ENCODE results near the gene OTUD7B. TPM values are rescaled to one million over a fixed set of nuclear protein-coding genes. Genes with fewer than 3 reads are reported as not detected.
"Not testable (repeated sequence)": the region's sequence is repeated elsewhere in the genome, so short reads cannot be mapped to it uniquely, and the experiment has no call there.

OTUD7B gene
- total and polyA plus RNA-seq, 10 of the 15 experiments (the other 5 are each of a cell fraction or from before 2014, with no cell fraction given): 1.7 to 24.9 (median 6.6) TPM

- ChIA-PET SMC1A (ENCODE audit: uncharacterized antibody, unreplicated experiment) (interaction anchor here (1.1 to 3.3 kb wide), 11 partner anchors 8 to 164 kb away, joined by 3 to 51 read pairs (median 4); a partner anchor contains a TSS), CTCF (interaction anchor here (1.1 to 2.7 kb wide), 8 partner anchors 10 to 164 kb away, joined by 3 to 69 read pairs (median 8); a partner anchor contains a TSS), RAD21 (ENCODE audit: unreplicated experiment) (interaction anchor here (0.8 to 2.7 kb wide), 4 partner anchors 27 to 117 kb away, joined by 3 to 43 read pairs (median 6); no protein-coding TSS in a partner anchor), POLR2A (interaction anchor here (1.3 kb wide), 1 partner anchor 13 kb away, joined by 4 read pairs; no protein-coding TSS in a partner anchor)
- H3K4me1 ChIP-seq (ENCODE audit: control insufficient read depth, insufficient read depth, low read length); H3K4me3 ChIP-seq; H3K9ac ChIP-seq (ENCODE audit: control insufficient read depth, insufficient read depth, low read length); FAIRE-seq; H3K27ac ChIP-seq (ENCODE audit: control insufficient read depth, insufficient read depth); H4K20me1 ChIP-seq (ENCODE audit: control insufficient read depth, insufficient read depth); BruUV-seq (replicated peaks); H3K36me3 ChIP-seq (ENCODE audit: control insufficient read depth in 2 of 2, insufficient read depth in 2 of 2, low read length in 1 of 2); ATAC-seq; H3K79me2 ChIP-seq (ENCODE audit: control insufficient read depth, insufficient read depth, low read length); H3K27me3 ChIP-seq (replicated peaks in 1 of 2; ENCODE audit: control insufficient read depth in 2 of 2, insufficient read depth in 2 of 2, low read length in 1 of 2); DNase-seq (ENCODE audit: low read depth, low spot score); in situ Hi-C loops (cut with MboI); H3K9me3 ChIP-seq (replicated peaks; ENCODE audit: control insufficient read depth, insufficient read depth, low read length); intact Hi-C loops (cut with micrococcal nuclease; ENCODE audit: unreplicated experiment): not testable (repeated sequence)
- Histone ChIP-seq H3K4me2 (ENCODE audit: control insufficient read depth, insufficient read depth) (peak overlapping the region; percentile 42; the same call in 1 of the 2 replicates), H2AFZ (ENCODE audit: control insufficient read depth, low read depth, low read length) (peak overlapping the region; percentile 37)
- 14% methylated on average over 3 of the region's 3 CpGs for WGBS (ENCODE audit: insufficient coverage, insufficient replicate concordance, low lambda C conversion rate, missing lambda C conversion rate)
These were observed 41.4 kb upstream of the OTUD7B start for GRCh38 chr1:150051905-150052412.

- DNase-seq (ENCODE audit: low read depth, low spot score): no peak
- Histone ChIP-seq H3K9me3 (replicated peaks; ENCODE audit: control insufficient read depth, insufficient read depth, low read length) (no peaks in the 10 kb centered on the region; the same call in 2 of the 3 replicates), H2AFZ (ENCODE audit: control insufficient read depth, low read depth, low read length) (no peak overlapping the region), H3K9ac (ENCODE audit: control insufficient read depth, insufficient read depth, low read length) (no peak overlapping the region), H4K20me1 (ENCODE audit: control insufficient read depth, insufficient read depth) (no peaks in the 10 kb centered on the region), H3K4me3 (no peak overlapping the region), H3K27me3 (replicated peaks in 1 of 2; ENCODE audit: control insufficient read depth in 2 of 2, insufficient read depth in 2 of 2, low read length in 1 of 2) (no peaks in the 10 kb centered on the region), H3K27ac (ENCODE audit: control insufficient read depth, insufficient read depth) (no peak overlapping the region), H3K36me3 (ENCODE audit: control insufficient read depth in 2 of 2, insufficient read depth in 2 of 2, low read length in 1 of 2) (no peaks in the 10 kb centered on the region), H3K4me2 (ENCODE audit: control insufficient read depth, insufficient read depth) (no peak overlapping the region), H3K79me2 (ENCODE audit: control insufficient read depth, insufficient read depth, low read length) (no peaks in the 10 kb centered on the region), H3K4me1 (ENCODE audit: control insufficient read depth, insufficient read depth, low read length) (peaks cover 4% of the 10 kb centered on the region)
- TF ChIP-seq SP1 (IDR thresholded peaks at IDR 0.05; ENCODE audit: low read depth, low read length) (no peak), PAX5 (IDR thresholded peaks at IDR 0.05; ENCODE audit: borderline replicate concordance, low read depth, low read length) (no peak), ZNF207 (IDR thresholded peaks at IDR 0.05; ENCODE audit: borderline replicate concordance) (no peak), NFYB (IDR thresholded peaks at IDR 0.05; ENCODE audit: insufficient read depth, low read depth, low read length) (no peak)
- TF ChIP-seq, protein P1, sequence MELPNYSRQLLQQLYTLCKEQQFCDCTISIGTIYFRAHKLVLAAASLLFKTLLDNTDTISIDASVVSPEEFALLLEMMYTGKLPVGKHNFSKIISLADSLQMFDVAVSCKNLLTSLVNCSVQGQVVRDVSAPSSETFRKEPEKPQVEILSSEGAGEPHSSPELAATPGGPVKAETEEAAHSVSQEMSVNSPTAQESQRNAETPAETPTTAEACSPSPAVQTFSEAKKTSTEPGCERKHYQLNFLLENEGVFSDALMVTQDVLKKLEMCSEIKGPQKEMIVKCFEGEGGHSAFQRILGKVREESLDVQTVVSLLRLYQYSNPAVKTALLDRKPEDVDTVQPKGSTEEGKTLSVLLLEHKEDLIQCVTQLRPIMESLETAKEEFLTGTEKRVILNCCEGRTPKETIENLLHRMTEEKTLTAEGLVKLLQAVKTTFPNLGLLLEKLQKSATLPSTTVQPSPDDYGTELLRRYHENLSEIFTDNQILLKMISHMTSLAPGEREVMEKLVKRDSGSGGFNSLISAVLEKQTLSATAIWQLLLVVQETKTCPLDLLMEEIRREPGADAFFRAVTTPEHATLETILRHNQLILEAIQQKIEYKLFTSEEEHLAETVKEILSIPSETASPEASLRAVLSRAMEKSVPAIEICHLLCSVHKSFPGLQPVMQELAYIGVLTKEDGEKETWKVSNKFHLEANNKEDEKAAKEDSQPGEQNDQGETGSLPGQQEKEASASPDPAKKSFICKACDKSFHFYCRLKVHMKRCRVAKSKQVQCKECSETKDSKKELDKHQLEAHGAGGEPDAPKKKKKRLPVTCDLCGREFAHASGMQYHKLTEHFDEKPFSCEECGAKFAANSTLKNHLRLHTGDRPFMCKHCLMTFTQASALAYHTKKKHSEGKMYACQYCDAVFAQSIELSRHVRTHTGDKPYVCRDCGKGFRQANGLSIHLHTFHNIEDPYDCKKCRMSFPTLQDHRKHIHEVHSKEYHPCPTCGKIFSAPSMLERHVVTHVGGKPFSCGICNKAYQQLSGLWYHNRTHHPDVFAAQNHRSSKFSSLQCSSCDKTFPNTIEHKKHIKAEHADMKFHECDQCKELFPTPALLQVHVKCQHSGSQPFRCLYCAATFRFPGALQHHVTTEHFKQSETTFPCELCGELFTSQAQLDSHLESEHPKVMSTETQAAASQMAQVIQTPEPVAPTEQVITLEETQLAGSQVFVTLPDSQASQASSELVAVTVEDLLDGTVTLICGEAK (IDR thresholded peaks at IDR 0.05; ENCODE audit: borderline replicate concordance): no peak
- ChIA-PET CTCF (interaction anchor here (0.7 to 2.7 kb wide), 15 partner anchors 11 to 163 kb away, joined by 3 to 69 read pairs (median 5); partner anchors contain the start of gene OTUD7B), POLR2A (interaction anchor here (0.6 to 1.3 kb wide), 4 partner anchors 12 to 174 kb away, joined by 3 to 7 read pairs (median 4); no protein-coding TSS in a partner anchor), SMC1A (ENCODE audit: uncharacterized antibody, unreplicated experiment) (interaction anchor here (1.0 to 3.3 kb wide), 8 partner anchors 12 to 163 kb away, joined by 4 to 51 read pairs (median 8); a partner anchor contains a TSS), RAD21 (ENCODE audit: unreplicated experiment) (interaction anchor here (1.0 to 2.7 kb wide), 5 partner anchors 12 to 135 kb away, joined by 3 to 43 read pairs (median 5); no protein-coding TSS in a partner anchor)
- 68% methylated on average over 6 of the region's 7 CpGs for WGBS (ENCODE audit: insufficient coverage, insufficient replicate concordance, low lambda C conversion rate, missing lambda C conversion rate)
- no TSS peak for BruUV-seq (replicated peaks)
- no peak for FAIRE-seq
- ATAC-seq: no peak
- intact Hi-C loops (cut with micrococcal nuclease; ENCODE audit: unreplicated experiment): no loop called here
- in situ Hi-C loops (cut with MboI): no loop called here
These were observed 40.5 kb upstream of the OTUD7B start for GRCh38 chr1:150051089-150051373.
